ENCODE data around the gene TEX44.
"Not testable (repeated sequence)": the region's sequence is repeated elsewhere in the genome, so short reads cannot be mapped to it uniquely, and the experiment has no call there.

The TEX44 gene

GRCh38 chr2:231573698-231574421, 18.8 kb upstream of the TEX44 start:
- H3K4me3 ChIP-seq (replicated peaks in 1 of 2; ENCODE audit: low read depth in 2 of 2, low read length in 2 of 2) = no peak overlapping the region
- no peak for TF ChIP-seq CTCF (IDR thresholded peaks at IDR 0.05; ENCODE audit: low read depth, low read length)
- no peak for DNase-seq (ENCODE audit: low read depth in 2 of 2)

GRCh38 chr2:231575612-231576256, 16.9 kb upstream of the TEX44 start:
- no peak overlapping the region for H3K4me3 ChIP-seq (replicated peaks in 1 of 2; ENCODE audit: low read depth in 2 of 2, low read length in 2 of 2)
- TF ChIP-seq CTCF (IDR thresholded peaks at IDR 0.05; ENCODE audit: low read depth, low read length) = no peak
- no peak for DNase-seq (ENCODE audit: low read depth in 2 of 2)

- H3K4me3 ChIP-seq (replicated peaks in 1 of 2; ENCODE audit: low read depth in 2 of 2, low read length in 2 of 2) = no peak overlapping the region
- no peak for TF ChIP-seq CTCF (IDR thresholded peaks at IDR 0.05; ENCODE audit: low read depth, low read length)
- no peak for DNase-seq (ENCODE audit: low read depth in 2 of 2)
These were observed 16.2 kb upstream of the TEX44 start for GRCh38 chr2:231576465-231576864.

- DNase-seq (ENCODE audit: low read depth in 2 of 2); H3K4me3 ChIP-seq (replicated peaks in 1 of 2; ENCODE audit: low read depth in 2 of 2, low read length in 2 of 2): not testable (repeated sequence)
These were observed 14.0 kb upstream of the TEX44 start for GRCh38 chr2:231578655-231579054.

- DNase-seq (ENCODE audit: low read depth in 2 of 2) = no peak
- no peak overlapping the region for H3K4me3 ChIP-seq (replicated peaks in 1 of 2; ENCODE audit: low read depth in 2 of 2, low read length in 2 of 2)
- TF ChIP-seq CTCF (IDR thresholded peaks at IDR 0.05; ENCODE audit: low read depth, low read length) = no peak
These were observed 13.1 kb upstream of the TEX44 start for GRCh38 chr2:231579560-231579959.

- H3K4me3 ChIP-seq (replicated peaks in 1 of 2; ENCODE audit: low read depth in 2 of 2, low read length in 2 of 2) = no peak overlapping the region
- TF ChIP-seq CTCF (IDR thresholded peaks at IDR 0.05; ENCODE audit: low read depth, low read length) = no peak
- DNase-seq (ENCODE audit: low read depth in 2 of 2) = no peak
These were observed 11.3 kb upstream of the TEX44 start for GRCh38 chr2:231581328-231581727.

GRCh38 chr2:231583982-231584381, 8.7 kb upstream of the TEX44 start:
- no peak overlapping the region for H3K4me3 ChIP-seq (replicated peaks in 1 of 2; ENCODE audit: low read depth in 2 of 2, low read length in 2 of 2)
- no peak for DNase-seq (ENCODE audit: low read depth in 2 of 2)
- no peak for TF ChIP-seq CTCF (IDR thresholded peaks at IDR 0.05; ENCODE audit: low read depth, low read length)

GRCh38 chr2:231587744-231588143, 4.9 kb upstream of the TEX44 start:
- H3K4me3 ChIP-seq (replicated peaks in 1 of 2; ENCODE audit: low read depth in 2 of 2, low read length in 2 of 2); DNase-seq (ENCODE audit: low read depth in 2 of 2): not testable (repeated sequence)
